Epithelial cell of proximal tubule (primary cell): ENCODE results near the gene SLC39A13. TPM values are rescaled to one million over a fixed set of nuclear protein-coding genes. Genes with fewer than 3 reads are reported as not detected.

Source experiments
- DNase-seq: peaks from one replicate; pipeline ENCODE4 v3.0.0-alpha.2; 2011; ENCODE audit warnings: low read depth
- H3K4me3 ChIP-seq: 2 replicates; pipeline ENCODE4 v1.5.1; 2011; ENCODE audit warnings: low read depth, mild to moderate bottlenecking, low read length
- total RNA-seq: library from RNA; depleted of rRNA; stranded (reverse); fragments of >200 nt; gene quantifications from 2 replicates; pipeline ENCODE4 v1.2.3, GENCODE V29; 2015
- TF ChIP-seq, protein P1 (sequence below): conservative IDR thresholded peaks from 2 replicates; pipeline ENCODE4 v1.5.1; 2012; ENCODE audit warnings: low read depth, mild to moderate bottlenecking, low read length

Gene SLC39A13
- total RNA-seq, 1 donor from 2014 or later, result 64.5 TPM

DNA sequence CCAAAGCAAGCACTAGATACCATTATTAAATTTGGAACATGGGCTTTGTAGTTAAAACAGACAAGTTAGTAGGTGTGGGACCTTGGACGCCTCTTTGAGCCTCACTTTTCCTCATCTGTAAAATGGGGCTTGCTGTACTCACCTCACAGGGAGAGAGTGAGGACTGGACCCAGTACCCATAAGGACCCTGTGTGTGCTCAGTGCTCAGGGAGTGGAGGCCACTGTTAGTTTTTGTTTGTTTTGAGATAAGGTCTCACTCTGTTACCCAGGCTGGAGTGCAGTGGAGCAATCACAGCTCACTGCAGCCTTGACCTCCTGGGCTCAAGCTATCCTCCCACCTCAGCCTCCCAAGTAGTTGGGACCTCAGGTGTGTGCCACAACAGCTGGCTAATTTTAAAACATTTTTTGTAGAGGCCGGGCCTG lies 31.7 kb downstream of the SLC39A13 start:
- no peak overlapping the region for H3K4me3 ChIP-seq
- DNase-seq, result no peak
- TF ChIP-seq, protein P1, sequence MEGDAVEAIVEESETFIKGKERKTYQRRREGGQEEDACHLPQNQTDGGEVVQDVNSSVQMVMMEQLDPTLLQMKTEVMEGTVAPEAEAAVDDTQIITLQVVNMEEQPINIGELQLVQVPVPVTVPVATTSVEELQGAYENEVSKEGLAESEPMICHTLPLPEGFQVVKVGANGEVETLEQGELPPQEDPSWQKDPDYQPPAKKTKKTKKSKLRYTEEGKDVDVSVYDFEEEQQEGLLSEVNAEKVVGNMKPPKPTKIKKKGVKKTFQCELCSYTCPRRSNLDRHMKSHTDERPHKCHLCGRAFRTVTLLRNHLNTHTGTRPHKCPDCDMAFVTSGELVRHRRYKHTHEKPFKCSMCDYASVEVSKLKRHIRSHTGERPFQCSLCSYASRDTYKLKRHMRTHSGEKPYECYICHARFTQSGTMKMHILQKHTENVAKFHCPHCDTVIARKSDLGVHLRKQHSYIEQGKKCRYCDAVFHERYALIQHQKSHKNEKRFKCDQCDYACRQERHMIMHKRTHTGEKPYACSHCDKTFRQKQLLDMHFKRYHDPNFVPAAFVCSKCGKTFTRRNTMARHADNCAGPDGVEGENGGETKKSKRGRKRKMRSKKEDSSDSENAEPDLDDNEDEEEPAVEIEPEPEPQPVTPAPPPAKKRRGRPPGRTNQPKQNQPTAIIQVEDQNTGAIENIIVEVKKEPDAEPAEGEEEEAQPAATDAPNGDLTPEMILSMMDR, result no peak

DNA sequence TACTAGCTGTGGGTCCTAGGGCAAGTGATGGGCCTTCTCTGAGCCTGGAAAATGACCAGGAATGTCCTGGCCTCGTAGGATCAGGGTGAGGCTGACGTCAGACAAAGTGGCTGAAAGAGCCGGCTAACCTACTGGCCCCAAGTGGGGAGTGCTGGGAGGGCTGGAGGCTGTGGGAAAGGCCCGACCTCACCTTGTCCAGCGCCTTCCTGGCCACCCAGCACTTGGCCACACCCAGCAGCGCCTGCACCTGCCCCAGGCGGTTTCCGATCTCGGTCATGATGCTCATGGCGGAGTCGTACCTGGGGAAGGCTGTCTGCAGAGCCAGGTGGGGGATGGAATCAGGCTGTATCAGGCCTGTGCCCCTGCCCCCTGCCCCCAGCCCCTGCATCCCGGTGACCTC lies 33.0 kb downstream of the SLC39A13 start:
- H3K4me3 ChIP-seq, result no peak overlapping the region
- TF ChIP-seq, protein P1, result no peak

DNA sequence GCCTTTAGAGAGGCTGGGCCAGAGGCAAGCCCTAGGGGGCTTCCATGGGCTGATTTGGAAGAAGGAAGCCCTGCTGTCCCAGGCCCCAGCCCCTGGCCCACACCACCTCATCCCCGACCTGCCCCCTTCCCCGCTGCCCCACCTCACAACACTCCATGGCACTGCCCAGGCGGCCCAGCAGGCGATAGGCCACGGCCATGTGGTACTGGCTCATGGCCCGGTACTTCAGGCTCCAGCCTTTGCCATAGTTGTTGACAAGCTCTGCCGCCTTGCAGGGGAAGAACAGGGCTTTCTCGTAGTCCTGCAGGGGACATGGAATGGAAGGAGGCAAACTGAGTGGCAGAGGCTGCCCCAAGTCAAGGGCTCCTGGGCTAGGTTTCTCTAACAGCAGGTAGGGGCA lies 34.1 kb downstream of the SLC39A13 start:
- DNase-seq, result no peak
- TF ChIP-seq, protein P1, result no peak
- H3K4me3 ChIP-seq, result no peak overlapping the region

More for the DNA sequence above, 33.0 kb downstream of the SLC39A13 start:
- no peak for DNase-seq

DNA sequence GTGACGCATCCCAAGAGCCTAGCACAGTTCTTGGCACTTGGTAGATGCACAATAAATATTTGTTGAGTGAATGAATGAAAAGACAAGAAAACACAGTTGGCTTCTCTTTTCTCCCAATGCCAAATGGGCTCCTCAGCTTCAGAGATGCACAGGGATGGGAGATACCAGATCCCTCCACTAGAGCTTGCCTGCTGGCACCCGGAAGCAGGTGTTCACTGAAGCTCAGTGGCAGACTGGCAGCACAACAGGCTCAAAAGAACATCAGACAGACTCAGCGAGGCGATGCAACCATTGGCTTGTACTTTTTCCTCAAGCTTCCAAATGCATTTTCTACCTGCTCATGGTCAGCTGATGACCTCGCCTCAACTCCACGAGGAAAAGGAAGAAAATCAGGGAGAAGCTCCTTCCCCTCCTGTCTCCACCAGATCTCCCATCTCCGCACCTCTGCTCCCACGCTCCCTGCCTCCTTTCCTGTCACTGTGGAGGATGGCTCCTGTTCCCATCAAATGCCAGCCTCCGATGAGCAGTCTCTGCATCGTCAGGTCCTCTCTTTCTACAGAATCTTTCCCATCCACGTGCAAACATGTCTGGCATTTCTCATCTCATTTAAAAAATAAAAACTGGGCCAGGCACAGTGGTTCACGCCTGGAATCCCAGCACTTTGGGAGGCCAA lies 34.8 kb downstream of the SLC39A13 start:
- TF ChIP-seq, protein P1, result no peak
- no peak overlapping the region for H3K4me3 ChIP-seq
- no peak for DNase-seq

DNA sequence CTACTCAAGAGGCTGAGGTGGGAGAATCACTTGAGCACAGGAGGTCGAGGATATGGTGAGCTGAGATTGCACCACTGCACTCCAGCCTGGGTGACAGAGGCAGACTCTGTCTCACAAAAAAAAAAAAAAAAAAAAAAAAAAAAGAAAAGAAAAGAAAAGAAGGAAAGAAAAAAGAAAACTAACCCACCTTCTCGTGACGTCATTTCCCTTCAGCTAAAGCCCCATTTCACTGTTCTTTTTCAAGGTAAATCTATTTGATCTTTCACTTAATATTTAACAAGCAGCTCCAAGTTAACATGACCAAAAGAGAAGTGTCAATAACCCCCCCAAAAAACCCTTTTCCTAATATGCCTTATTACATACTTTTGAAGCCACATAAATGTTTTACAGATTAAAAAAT lies 35.4 kb downstream of the SLC39A13 start:
- TF ChIP-seq, protein P1, result no peak
- H3K4me3 ChIP-seq, result no peak overlapping the region
- DNase-seq, result no peak

DNA sequence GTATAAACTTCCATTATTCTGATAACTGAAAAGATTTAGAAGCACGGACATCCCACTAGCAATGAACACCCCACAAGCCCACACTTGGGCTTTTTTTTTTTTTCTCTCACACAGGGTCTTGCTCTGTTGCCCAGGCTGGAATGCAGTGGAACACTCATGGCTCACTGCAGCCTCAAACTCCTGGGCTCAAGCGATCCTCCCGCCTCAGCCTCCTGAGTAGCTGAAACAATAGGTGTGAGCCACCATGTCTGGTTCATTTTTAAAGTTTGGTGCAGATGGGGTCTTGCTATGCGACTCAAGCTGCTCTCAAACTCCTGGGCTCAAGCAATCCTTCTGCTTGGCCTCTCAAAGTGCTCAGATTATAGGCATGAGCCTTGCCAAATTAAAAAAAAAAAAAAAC lies 37.5 kb downstream of the SLC39A13 start:
- no peak for DNase-seq
- TF ChIP-seq, protein P1, result no peak
- H3K4me3 ChIP-seq, result no peak overlapping the region

DNA sequence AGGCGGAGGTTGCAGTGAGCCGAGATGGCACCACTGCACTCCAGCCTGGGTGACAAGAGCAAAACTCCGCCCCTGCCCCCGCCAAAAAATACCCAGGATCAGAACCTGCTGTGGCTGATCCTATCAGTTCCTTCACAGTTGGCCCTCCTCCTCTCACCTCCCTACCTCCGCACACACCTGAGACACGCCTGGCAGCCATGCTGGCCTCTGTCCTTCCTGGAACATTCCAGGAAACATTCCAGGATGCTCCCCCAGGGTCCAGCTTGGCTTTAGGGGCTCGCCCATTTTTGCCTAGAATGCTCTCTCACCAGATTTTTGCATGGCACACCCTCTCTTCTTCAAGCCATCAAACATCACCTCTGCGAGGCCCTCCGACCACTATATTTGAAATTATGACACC lies 38.4 kb downstream of the SLC39A13 start:
- no peak for DNase-seq
- TF ChIP-seq, protein P1, result no peak
- no peak overlapping the region for H3K4me3 ChIP-seq
